Cardiac muscle cell (in vitro differentiated cells and primary cell): Measurements from ENCODE around the gene LACTBL1. TPM values are rescaled to one million over a fixed set of nuclear protein-coding genes. Genes with fewer than 3 reads are reported as not detected.

ENCODE experiments used
- DNase-seq, 2 donors: peaks; one replicate each; pipeline versions ENCODE4 v3.0.0 to v3.0.0-alpha.2; 2010 to 2017; ENCODE audit warnings: low read depth in 1 of 2, low spot score in 1 of 2
- H3K27ac ChIP-seq: fragments of 200-600 bp; sonication (generic); 2 replicates; pipeline ENCODE4 v1.5.1; 2016
- H3K27me3 ChIP-seq: fragments of 200-600 bp; sonication (generic); 2 replicates; pipeline ENCODE4 v1.6.0; 2016; ENCODE audit warnings: control low read depth
- H3K36me3 ChIP-seq: fragments of 200-600 bp; sonication (generic); 2 replicates; pipeline ENCODE4 v1.5.1; 2016; ENCODE audit warnings: control low read depth
- H3K4me1 ChIP-seq: fragments of 200-600 bp; sonication (generic); 2 replicates; pipeline ENCODE4 v1.8.1; 2017; ENCODE audit warnings: low read depth, mild to moderate bottlenecking, mixed run types
- H3K4me3 ChIP-seq: fragments of 200-600 bp; sonication (generic); 2 replicates; pipeline ENCODE4 v1.5.1; 2016; ENCODE audit warnings: mild to moderate bottlenecking
- H3K9me3 ChIP-seq: fragments of 200-600 bp; sonication (generic); 2 replicates; pipeline ENCODE4 v1.5.1; 2017; ENCODE audit warnings: low read depth, mild to moderate bottlenecking, control low read depth
- CTCF ChIP-seq: IDR thresholded peaks from 2 replicates; pipeline ENCODE4 v1.5.1; 2012; ENCODE audit warnings: low read depth, mild to moderate bottlenecking, low read length
- polyA plus RNA-seq: library from polyadenylated mRNA; unstranded; fragments of >200 nt; fragmentation: Nextera tagmentation; extraction: Ambion mirVana; gene quantifications from 2 replicates; pipeline ENCODE4 v1.2.1, GENCODE V29; 2016
- total RNA-seq: library from RNA; depleted of rRNA; stranded (reverse); fragments of >200 nt; gene quantifications from 2 replicates; pipeline ENCODE4 v1.2.3, GENCODE V29; 2016

Gene LACTBL1, protein sequence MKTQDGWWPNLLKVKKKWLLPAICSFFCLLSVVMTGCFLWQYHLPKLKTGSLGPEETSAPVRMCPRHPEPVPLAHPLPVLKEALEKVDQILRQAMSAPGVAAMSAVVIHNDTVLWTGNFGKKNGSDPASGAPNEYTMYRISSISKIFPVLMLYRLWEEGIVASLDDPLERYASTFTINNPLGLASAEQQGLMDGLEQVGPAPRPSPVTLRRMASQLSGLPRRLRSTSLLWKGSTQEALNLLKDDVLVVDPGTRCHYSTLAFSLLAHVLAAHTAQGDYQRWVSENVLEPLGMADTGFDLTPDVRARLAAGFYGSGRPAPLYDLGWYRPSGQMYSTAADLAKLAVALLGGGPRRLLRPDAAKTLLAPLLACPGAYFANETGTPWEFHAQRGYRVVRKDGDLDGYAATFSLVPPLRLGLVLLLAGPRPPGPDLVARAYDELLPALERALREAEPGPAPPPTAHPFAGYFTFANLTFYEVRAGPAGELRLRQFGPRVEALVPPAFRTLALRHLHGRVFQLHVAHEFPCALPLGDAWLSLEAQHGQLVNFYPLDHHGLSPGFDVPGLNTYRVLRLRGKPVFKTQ
- total RNA-seq: not detected in 2 replicates
- polyA plus RNA-seq: not detected in 2 replicates

DNA sequence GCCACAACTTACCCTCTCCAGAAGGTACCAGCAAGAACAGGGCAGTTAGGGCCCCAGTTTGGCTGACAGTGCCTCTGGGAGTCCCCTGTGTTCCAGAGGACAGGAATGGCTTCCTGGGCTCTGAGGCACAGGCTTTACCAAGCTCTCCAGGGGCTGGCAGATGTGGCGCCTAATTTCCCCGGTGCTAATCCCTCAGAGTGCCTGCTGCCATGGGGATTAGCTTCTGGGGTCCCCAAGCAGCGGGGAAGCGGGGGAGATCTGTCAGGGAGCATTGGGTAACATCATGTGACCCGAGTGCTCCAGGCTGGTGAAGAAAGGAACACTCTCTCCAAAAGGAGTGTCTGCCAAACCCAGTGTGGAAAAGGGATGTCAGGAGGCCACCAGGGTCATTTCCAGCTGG lies at the start of gene LACTBL1:
LACTBL1 (minus strand) TSS at position 107 of the 400 bp plus-strand sequence. CDS start 550 bp downstream, outside the sequence.
- Histone ChIP-seq H3K4me1 (no peaks in the 10 kb centered on the region), H3K9me3 (no peaks in the 10 kb centered on the region), H3K4me3 (no peak within 1 kb of the TSS), H3K27ac (no peak within 1 kb of the TSS), H3K27me3 (peaks cover 11% of the 10 kb centered on the region), H3K36me3 (no peaks in the 10 kb centered on the region)
- no peak for DNase-seq
- no peak for TF ChIP-seq CTCF

- no peaks in the 10 kb centered on the region for H3K9me3 ChIP-seq
- no peak for DNase-seq
- no peak overlapping the region for H3K27ac ChIP-seq
- H3K36me3 ChIP-seq: no peaks in the 10 kb centered on the region
- no peak for TF ChIP-seq CTCF
- H3K4me3 ChIP-seq: peak overlapping the region; percentile 100
- H3K4me1 ChIP-seq: peaks cover 5% of the 10 kb centered on the region
- H3K27me3 ChIP-seq: no peaks in the 10 kb centered on the region
Measured at GRCh38 chr1:23021834-23022233, 49.2 kb upstream of the LACTBL1 start.

DNA sequence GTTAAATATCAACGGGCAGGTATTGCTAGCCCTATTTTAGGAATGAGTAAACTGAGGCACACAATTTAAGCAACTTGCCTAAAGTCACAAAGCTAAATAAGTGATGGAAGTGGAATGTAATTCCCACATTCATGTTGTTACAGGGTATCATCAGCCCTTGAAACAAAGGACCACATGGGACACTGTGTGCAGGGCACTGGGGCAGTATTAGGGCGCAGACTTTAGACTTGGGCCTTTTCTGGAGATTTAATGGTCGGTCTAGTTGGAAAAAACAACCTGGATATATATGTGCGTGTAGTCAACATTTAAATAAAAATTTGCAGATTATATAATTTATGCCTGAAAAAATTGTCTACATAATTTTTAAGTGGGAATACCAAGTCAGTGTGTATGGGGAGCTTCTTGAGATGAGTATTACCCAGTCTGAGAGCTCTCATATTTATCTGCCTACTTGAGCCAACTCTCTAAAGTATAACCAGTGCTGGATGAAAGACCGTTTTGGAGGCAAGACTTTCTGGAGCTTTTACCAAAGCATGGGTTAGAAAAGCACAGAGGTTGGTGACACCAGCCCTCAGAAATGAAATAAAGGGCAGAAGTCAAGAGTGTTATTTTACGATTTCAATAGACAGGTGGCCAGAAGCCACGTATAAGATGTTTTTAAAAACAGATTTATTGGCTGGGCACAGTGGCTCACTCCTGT lies 48.2 kb upstream of the LACTBL1 start:
- Histone ChIP-seq H3K36me3 (no peaks in the 10 kb centered on the region), H3K4me3 (peak overlapping the region; percentile 100), H3K27ac (peak overlapping the region; percentile 98), H3K4me1 (peaks cover 5% of the 10 kb centered on the region), H3K27me3 (no peaks in the 10 kb centered on the region), H3K9me3 (no peaks in the 10 kb centered on the region)
- no peak for TF ChIP-seq CTCF
- no peak for DNase-seq

- TF ChIP-seq CTCF: no peak
- no peaks in the 10 kb centered on the region for H3K9me3 ChIP-seq
- peaks cover 5% of the 10 kb centered on the region for H3K4me1 ChIP-seq
- H3K27ac ChIP-seq: peak overlapping the region; percentile 98
- H3K36me3 ChIP-seq: no peaks in the 10 kb centered on the region
- peak overlapping the region; percentile 100 for H3K4me3 ChIP-seq
- DNase-seq: peak; percentile 51 to 68
- H3K27me3 ChIP-seq: no peaks in the 10 kb centered on the region
Measured at GRCh38 chr1:23019863-23020625, 47.4 kb upstream of the LACTBL1 start.
